K562 treated with DMSO at 1 percent for 4 hours (cell line): Measurements from ENCODE around the gene CKB. TPM values are rescaled to one million over a fixed set of nuclear protein-coding genes. Genes with fewer than 3 reads are reported as not detected.

Experiments used
- total RNA-seq: library from RNA; unstranded; fragments of 300-600 nt; gene quantifications from 2 replicates; pipeline ENCODE4 v1.2.3, GENCODE V29; 2022; ENCODE audit not compliant: insufficient read depth

Gene CKB
- total RNA-seq = 336 and 405 TPM in 2 replicates

DNA sequence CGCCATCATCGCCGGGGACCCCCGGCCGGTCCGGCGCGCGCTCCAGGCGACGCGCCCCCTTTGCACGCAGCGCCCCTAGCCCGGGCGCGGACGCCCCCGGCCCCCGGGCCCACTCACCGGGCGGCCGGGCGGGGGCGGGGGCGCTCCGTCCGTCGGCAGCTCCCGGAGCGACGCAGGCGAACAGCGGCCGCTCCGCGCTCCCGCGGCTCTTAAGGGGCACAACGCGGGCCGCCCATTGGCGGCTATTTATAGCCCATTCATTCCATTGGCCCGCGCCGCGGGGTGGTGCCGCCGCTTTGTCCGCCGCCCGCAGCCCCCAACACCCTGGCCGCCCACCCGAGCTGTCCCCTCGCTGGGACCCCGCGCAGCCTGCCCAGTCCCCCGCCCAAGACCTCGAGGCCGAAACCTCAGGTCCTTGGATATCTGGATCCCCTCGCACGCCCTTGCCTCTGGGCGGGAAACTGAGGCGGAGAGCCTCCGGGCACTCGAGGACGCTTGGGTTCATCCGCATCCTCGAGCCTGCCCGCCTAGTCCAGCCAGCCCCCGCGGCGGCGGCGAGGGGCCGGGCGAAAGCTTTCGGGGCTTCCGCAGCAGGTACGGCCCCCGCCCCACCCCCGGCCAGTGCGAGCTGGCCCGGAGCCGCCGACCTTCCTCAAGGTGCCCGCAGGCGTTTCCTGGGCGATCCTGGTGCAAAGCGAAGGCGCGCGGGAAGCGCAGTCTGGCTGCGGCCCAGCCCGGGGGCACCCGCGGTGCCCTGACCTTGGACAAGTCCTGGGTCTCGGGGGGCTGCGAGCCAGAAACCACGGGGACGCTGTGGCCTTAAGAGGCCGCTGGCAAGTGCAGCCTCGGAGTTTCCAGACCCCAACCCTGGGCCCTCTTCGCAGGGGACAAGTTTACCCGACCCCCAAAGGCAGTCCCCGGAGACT is at the start of gene CKB:
Gene CKB (minus strand): TSS at position 182 of the 926 bp plus-strand sequence. CDS start 337 bp downstream, outside the sequence.

DNA sequence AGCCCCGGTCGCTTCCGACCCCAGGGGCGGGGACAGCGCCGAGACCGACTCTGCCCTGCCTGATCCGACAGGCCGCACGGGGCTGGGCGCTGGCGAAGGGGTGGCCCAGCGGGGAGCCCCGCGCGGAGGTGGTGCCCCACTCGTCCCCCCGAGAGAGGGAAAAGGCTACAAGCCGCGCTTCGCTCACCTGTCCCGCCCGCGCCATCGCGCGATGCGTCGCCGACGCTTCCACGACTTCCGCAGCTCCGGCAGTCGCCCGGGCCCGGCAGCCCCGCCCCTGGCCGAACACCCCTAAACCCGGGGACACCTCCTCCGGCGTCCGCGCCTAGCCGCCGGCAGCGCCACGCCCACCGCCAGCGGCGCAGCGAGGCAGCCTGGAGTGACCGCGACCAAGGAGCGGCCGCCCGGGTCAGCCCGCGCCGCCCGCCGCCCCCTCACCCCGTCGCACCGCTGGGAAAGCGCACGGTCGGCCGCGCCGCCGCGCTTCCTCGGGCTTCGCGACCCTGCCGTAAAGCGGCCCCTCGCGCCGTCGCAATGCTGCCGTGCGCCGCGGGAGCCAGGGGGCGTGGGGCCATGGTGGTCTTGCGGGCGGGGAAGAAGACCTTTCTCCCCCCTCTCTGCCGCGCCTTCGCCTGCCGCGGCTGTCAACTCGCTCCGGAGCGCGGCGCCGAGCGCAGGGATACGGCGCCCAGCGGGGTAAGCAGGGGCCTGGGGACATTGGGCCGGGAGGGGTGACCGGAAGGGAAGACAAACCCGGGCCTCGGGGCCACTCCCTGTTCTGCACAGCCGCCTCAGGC is 40.0 kb upstream of the CKB start, which contains the start of the genes BAG5 and COA8:
Gene BAG5 (minus strand): TSS at position 229 of the 797 bp plus-strand sequence. CDS start 1,493 bp downstream, outside the sequence.
Gene COA8 (plus strand): TSS at position 532 of the 797 bp plus-strand sequence. CDS start 42 bp downstream, at position 574.

DNA sequence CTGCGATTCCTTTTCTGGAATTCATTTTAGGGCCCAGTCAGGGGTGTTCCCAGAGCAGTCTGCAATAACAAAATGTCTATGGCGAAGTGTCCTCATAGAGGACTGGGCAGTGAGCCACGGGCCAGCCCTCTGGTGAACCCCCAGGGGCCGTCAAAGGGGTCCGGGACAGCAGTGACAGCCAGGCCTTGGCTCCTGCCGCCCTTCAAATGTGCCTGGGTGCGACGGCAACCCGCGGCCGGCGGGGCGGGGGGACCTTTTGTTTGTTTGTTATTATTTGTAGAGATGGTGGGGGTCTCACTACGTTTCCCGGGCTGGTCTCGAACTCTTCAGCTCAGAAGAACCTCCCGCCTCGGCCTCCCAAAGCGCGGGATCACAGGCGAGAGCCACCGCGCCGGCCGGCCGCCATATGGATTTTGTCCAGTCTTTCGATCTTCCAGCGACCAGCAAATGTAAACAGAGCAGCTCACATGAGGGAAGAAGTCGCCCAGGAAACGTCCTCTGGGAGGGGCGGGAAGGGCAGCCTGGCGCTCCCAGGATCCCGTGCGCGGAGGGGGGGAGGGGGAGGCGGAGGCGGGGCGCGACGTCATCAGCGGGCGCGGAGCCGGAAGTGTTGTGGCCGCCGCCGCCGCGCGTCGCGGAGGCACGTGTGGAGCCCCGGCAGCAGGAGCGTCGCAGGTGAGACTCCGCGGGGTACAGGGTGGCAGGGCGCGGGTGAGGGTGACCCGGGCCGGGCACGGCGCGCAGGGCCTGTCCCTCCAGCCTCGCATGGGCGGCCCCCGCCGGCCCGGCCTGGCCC is 6.2 kb upstream of the CKB start, which contains the start of gene TRMT61A:
Gene TRMT61A (plus strand): TSS at position 610 of the 796 bp plus-strand sequence. CDS start 783 bp downstream, outside the sequence.

Other genes starting within 250 kb of the CKB start
- 108 and 123 TPM in 2 replicates for gene EIF5, start 188.6 kb downstream of the CKB start, total RNA-seq
- 46.0 and 49.3 TPM in 2 replicates for gene MARK3, start 137.4 kb downstream of the CKB start, total RNA-seq
- 4.2 and 4.8 TPM in 2 replicates for gene TRMT61A, start 6.4 kb upstream of the CKB start, total RNA-seq
- gene BAG5, start 39.8 kb upstream of the CKB start, total RNA-seq = 6.1 and 9.7 TPM in 2 replicates
- 39.4 and 42.5 TPM in 2 replicates for gene COA8, start 40.1 kb upstream of the CKB start, total RNA-seq
- 78.2 and 112 TPM in 2 replicates for gene KLC1, start 106.4 kb upstream of the CKB start, total RNA-seq
- gene XRCC3, start 192.6 kb upstream of the CKB start, total RNA-seq = 22.3 and 26.3 TPM in 2 replicates
- 20.7 and 21.1 TPM in 2 replicates for gene ZFYVE21, start 193.0 kb upstream of the CKB start, total RNA-seq